ENCODE results near the gene PMF1. TPM values are rescaled to one million over a fixed set of nuclear protein-coding genes. Genes with fewer than 3 reads are reported as not detected.
A peak's percentile ranks its signal among the peaks of the same experiment; 100 is the strongest.

PMF1 gene
- total and polyA plus RNA-seq, 2 of the 13 experiments (the other 11 are each of a cell fraction or from before 2014, with no cell fraction given): 72.5 to 89.0 TPM

DNA sequence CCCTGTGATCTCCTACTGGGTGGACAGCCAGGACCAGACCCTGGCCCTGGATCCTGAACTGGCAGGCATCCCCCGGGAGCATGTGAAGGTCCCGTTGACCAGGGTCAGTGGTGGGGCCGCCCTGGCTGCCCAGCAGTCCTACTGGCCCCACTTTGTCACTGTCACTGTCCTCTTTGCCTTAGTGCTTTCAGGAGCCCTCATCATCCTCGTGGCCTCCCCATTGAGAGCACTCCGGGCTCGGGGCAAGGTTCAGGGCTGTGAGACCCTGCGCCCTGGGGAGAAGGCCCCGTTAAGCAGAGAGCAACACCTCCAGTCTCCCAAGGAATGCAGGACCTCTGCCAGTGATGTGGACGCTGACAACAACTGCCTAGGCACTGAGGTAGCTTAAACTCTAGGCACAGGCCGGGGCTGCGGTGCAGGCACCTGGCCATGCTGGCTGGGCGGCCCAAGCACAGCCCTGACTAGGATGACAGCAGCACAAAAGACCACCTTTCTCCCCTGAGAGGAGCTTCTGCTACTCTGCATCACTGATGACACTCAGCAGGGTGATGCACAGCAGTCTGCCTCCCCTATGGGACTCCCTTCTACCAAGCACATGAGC, 36.1 kb upstream of the PMF1 start (continued):
- peak; percentile 75 for TF ChIP-seq ZNF687 (CRISPR knock-in tag; IDR thresholded peaks at IDR 0.05)
- no peak for TF ChIP-seq ZNF577 (CRISPR knock-in tag; IDR thresholded peaks at IDR 0.05; ENCODE audit: borderline replicate concordance, low read depth)
- no peak for TF ChIP-seq ZNF563 (CRISPR knock-in tag; IDR thresholded peaks at IDR 0.05)
- TF ChIP-seq ZNF770 (CRISPR knock-in tag; IDR thresholded peaks at IDR 0.05): 0 out of 2 replicates have a peak, but pooled peaks have one; percentile 32
- TF ChIP-seq HHEX (CRISPR knock-in tag; IDR thresholded peaks at IDR 0.05): no peak
- no peak for TF ChIP-seq ZNF496 (CRISPR knock-in tag; IDR thresholded peaks at IDR 0.05; ENCODE audit: insufficient replicate concordance)
- peak; percentile 100 for TF ChIP-seq ZNF543 (CRISPR knock-in tag; IDR thresholded peaks at IDR 0.05)
- TF ChIP-seq ZNF598 (CRISPR knock-in tag; IDR thresholded peaks at IDR 0.05; ENCODE audit: borderline replicate concordance): peak; percentile 30; the same call in 1 of the 2 replicates
- no peak for TF ChIP-seq GABPB1 (CRISPR knock-in tag; IDR thresholded peaks at IDR 0.05)
- TF ChIP-seq MYC (CRISPR knock-in tag; IDR thresholded peaks at IDR 0.05; ENCODE audit: borderline replicate concordance): 0 out of 2 replicates have a peak, but pooled peaks have one; percentile 32
- 0 out of 2 replicates have a peak, but pooled peaks have one; percentile 25 for TF ChIP-seq ZNF292 (CRISPR knock-in tag; IDR thresholded peaks at IDR 0.05; ENCODE audit: borderline replicate concordance, low read depth)
- no peak for TF ChIP-seq ETV6 (CRISPR knock-in tag; conservative IDR thresholded peaks at IDR 0.05)

Data from HepG2 (cell line).